Glutamatergic neuron (in vitro differentiated cells): ENCODE data around the gene DIP2A. TPM values are rescaled to one million over a fixed set of nuclear protein-coding genes. Genes with fewer than 3 reads are reported as not detected.

Experiments used
- DNase-seq: peaks from one replicate; pipeline ENCODE4 v3.0.0; 2022
- H3K27ac Mint-ChIP-seq: one replicate; pipeline ENCODE4 v1.8.0; 2020; ENCODE audit warnings: mild to moderate bottlenecking, mixed read lengths, inconsistent platforms; ENCODE audit not compliant: unreplicated experiment
- H3K27me3 Mint-ChIP-seq: one replicate; pipeline ENCODE4 v1.8.0; 2020; ENCODE audit warnings: mild to moderate bottlenecking, moderate library complexity, mixed read lengths, inconsistent platforms; ENCODE audit not compliant: unreplicated experiment
- H3K36me3 Mint-ChIP-seq: one replicate; pipeline ENCODE4 v1.8.0; 2020; ENCODE audit warnings: mild to moderate bottlenecking, mixed read lengths, inconsistent platforms; ENCODE audit not compliant: unreplicated experiment
- H3K4me1 Mint-ChIP-seq: one replicate; pipeline ENCODE4 v1.8.0; 2020; ENCODE audit warnings: mild to moderate bottlenecking, low read depth, mixed read lengths, inconsistent platforms; ENCODE audit not compliant: unreplicated experiment
- H3K4me3 Mint-ChIP-seq: one replicate; pipeline ENCODE4 v1.8.0; 2020; ENCODE audit warnings: mild to moderate bottlenecking, mixed read lengths, inconsistent platforms; ENCODE audit not compliant: unreplicated experiment
- H3K9me3 Mint-ChIP-seq: one replicate; pipeline ENCODE4 v1.8.0; 2020; ENCODE audit warnings: mild to moderate bottlenecking, moderate library complexity, mixed read lengths, inconsistent platforms; ENCODE audit not compliant: unreplicated experiment
- total RNA-seq: library from RNA; stranded (reverse); fragmentation: NEBNext Ultra II Directional; extraction: Animal tissue kit (Norgen Biotek cat#: 25700); gene quantifications from one replicate; pipeline ENCODE4 v1.2.1, GENCODE V29; 2021; ENCODE audit not compliant: unreplicated experiment
- TF ChIP-seq, protein P1 (sequence below): fragments of 200-600 bp; sonication (generic); IDR thresholded peaks from one replicate; pipeline ENCODE4 v1.5.0; 2021; ENCODE audit not compliant: partially characterized antibody, unreplicated experiment

The DIP2A gene
- total RNA-seq, 1 donor from 2014 or later: 55.4 TPM

DNA sequence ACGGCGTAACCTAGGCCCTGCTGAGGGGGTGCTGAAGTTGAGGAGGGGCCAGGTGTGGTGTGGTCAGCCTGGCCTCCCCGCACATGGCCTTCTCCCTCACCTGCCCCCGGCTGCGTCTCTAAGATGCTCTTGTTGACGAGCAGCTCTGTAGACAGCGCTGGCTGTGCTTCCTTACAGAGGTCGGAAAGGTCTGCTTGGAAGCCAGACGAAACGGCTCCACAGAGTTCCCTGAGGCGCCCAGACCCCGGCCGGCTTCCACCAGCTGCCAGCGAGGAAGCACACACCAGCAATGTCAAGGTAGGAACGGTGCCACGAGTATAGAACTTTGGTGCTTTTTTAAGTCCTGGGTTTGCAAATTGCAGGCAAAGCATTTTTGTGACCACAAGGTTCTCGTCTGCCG, 18.8 kb upstream of the DIP2A start:
- Mint-ChIP-seq H3K9me3 (peaks cover 3% of the 10 kb centered on the region), H3K4me3 (no peak overlapping the region), H3K4me1 (no peaks in the 10 kb centered on the region), H3K36me3 (peaks cover 7% of the 10 kb centered on the region), H3K27me3 (peaks cover 3% of the 10 kb centered on the region), H3K27ac (no peak overlapping the region)
- DNase-seq: no peak
- TF ChIP-seq, protein P1, sequence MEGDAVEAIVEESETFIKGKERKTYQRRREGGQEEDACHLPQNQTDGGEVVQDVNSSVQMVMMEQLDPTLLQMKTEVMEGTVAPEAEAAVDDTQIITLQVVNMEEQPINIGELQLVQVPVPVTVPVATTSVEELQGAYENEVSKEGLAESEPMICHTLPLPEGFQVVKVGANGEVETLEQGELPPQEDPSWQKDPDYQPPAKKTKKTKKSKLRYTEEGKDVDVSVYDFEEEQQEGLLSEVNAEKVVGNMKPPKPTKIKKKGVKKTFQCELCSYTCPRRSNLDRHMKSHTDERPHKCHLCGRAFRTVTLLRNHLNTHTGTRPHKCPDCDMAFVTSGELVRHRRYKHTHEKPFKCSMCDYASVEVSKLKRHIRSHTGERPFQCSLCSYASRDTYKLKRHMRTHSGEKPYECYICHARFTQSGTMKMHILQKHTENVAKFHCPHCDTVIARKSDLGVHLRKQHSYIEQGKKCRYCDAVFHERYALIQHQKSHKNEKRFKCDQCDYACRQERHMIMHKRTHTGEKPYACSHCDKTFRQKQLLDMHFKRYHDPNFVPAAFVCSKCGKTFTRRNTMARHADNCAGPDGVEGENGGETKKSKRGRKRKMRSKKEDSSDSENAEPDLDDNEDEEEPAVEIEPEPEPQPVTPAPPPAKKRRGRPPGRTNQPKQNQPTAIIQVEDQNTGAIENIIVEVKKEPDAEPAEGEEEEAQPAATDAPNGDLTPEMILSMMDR: no peak

DNA sequence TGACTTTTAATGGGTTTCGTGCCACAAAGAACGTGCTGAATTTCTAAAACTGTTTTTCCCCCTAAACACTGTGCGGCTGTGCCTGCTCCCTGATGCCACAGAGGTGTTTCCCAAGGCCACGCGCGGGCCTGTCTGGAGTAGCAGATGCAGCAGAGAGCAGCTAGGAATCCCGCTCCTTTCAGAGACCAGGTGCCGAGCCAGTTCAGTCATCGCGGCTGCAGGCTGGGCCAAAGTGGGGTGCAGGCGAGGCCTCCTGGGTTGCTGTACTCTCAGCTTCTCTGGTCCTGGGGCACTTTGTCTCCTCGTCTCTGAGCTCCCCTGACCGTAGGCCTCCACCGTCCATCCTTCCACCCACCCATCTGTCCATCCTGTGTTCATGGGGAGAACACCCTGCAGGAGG, 17.4 kb upstream of the DIP2A start:
- Mint-ChIP-seq H3K27ac (no peak overlapping the region), H3K27me3 (peaks cover 3% of the 10 kb centered on the region), H3K9me3 (peaks cover 4% of the 10 kb centered on the region), H3K4me1 (no peaks in the 10 kb centered on the region), H3K36me3 (peaks cover 11% of the 10 kb centered on the region), H3K4me3 (no peak overlapping the region)
- no peak for DNase-seq
- TF ChIP-seq, protein P1: no peak

DNA sequence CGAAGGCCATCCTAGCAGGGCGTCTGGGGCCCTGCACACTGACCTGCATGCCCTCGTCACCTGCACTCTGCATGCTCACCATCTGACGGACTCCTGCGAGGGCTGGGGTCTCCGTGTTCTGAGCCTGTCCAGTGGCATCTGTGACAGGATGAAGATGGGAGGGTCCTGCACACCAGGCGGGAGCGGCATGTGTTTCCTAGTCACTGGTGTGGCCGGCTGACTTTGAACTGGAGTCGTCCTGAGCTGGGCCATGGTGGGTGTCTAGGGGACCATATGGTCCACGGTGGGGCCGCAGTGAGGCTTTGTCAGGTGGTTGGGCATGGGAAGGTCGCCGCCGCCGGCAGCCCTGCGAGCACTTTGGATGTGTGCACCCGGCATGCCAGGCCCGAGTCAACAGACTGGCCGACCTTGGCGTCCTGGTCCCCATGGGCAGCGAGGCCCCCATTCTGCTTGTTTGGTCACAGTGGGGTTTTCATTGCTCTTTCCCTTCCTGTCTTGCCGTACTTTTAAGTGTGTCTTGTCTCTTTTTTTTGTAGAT, 16.7 kb upstream of the DIP2A start:
- TF ChIP-seq, protein P1: no peak
- H3K27ac Mint-ChIP-seq: no peak overlapping the region
- no peaks in the 10 kb centered on the region for H3K4me1 Mint-ChIP-seq
- H3K27me3 Mint-ChIP-seq: peaks cover 3% of the 10 kb centered on the region
- H3K9me3 Mint-ChIP-seq: peaks cover 4% of the 10 kb centered on the region
- no peak overlapping the region for H3K4me3 Mint-ChIP-seq
- no peak for DNase-seq
- peaks cover 11% of the 10 kb centered on the region for H3K36me3 Mint-ChIP-seq

DNA sequence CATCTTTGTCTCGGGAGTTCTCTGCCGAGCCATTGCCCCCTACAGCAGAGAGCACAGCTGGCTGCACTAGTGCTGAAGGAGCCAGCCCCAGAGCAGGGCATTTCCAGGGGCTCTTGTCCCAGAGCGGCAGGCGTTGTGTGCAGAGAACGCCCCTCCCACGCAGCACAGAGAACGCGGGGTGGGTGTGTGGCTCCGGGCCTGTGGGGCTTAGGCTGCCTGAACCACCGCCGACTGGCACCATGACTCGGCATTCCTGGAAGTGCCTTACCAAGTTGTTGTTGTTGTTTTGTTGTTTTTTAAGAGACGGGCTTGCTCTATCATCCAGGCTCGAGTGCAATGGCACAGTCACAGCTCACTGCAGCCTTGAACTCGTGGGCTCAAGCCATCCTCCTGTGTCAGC, 15.8 kb upstream of the DIP2A start:
- Mint-ChIP-seq H3K27me3 (peaks cover 3% of the 10 kb centered on the region), H3K4me1 (no peaks in the 10 kb centered on the region), H3K27ac (peak overlapping the region; percentile 34), H3K4me3 (no peak overlapping the region), H3K36me3 (peaks cover 17% of the 10 kb centered on the region), H3K9me3 (peaks cover 8% of the 10 kb centered on the region)
- DNase-seq: no peak
- TF ChIP-seq, protein P1: no peak

DNA sequence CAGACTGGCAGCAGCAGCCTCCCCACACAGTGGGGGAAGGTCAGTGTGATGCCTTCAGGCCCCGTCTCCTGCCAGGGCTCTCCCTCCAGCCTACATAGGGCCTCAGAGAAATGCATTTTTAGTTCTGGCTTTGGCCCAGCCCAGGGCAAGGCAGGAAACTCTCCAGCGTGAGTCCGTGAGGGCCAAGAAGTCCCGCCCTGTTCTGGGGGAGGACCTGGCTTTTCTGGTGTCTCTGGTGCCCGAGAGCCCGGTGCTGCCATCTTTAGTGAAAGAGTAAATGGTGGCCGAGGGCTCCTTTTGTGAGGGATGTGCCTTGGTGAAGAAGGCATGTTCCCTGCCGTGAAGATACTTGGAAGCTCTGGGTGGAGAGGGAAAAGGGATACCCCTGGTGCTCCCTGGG, 14.8 kb upstream of the DIP2A start:
- peaks cover 13% of the 10 kb centered on the region for H3K9me3 Mint-ChIP-seq
- H3K36me3 Mint-ChIP-seq: peaks cover 25% of the 10 kb centered on the region
- H3K27ac Mint-ChIP-seq: no peak overlapping the region
- no peak for DNase-seq
- H3K27me3 Mint-ChIP-seq: peaks cover 3% of the 10 kb centered on the region
- H3K4me1 Mint-ChIP-seq: no peaks in the 10 kb centered on the region
- TF ChIP-seq, protein P1: no peak
- H3K4me3 Mint-ChIP-seq: no peak overlapping the region
